Left forelimb (tissue), 1 donor: ENCODE measurements around the gene KCNN3.
A peak's percentile ranks its signal among the peaks of the same experiment; 100 is the strongest.
"Not testable (repeated sequence)": the region's sequence is repeated elsewhere in the genome, so short reads cannot be mapped to it uniquely, and the experiment has no call there.

Experiments
- DNase-seq: peaks from one replicate; pipeline ENCODE4 v3.0.0-alpha.2; 2018; ENCODE audit warnings: low spot score

The KCNN3 gene

DNA sequence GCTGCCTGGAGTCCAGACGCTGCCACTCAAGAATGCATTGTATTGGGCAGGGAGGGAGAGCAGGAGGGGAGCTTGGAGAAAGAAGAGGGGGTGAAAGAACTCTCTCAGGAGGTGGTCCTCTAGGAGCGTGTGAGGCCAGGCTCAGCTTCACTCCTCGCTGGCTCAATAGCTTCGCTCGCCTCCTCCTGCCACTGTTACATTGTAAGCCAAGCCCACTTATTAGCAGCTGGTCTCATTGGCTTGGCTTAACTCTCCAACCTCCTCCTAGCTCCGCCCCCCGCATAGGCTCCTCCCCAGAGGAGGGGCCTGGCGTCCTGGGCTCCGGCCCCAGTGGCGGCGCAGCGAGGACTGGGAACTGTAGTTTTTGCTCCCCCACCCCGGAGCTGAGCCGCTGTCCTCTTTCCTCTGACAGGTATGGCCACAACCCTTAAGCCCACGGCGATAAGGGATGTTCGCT, at the start of gene KCNN3:
Gene KCNN3, minus strand, starts transcription at position 167 of the 457 bp plus-strand sequence. CDS start 317 bp downstream, outside the sequence.
- DNase-seq, result peak; percentile 93

DNA sequence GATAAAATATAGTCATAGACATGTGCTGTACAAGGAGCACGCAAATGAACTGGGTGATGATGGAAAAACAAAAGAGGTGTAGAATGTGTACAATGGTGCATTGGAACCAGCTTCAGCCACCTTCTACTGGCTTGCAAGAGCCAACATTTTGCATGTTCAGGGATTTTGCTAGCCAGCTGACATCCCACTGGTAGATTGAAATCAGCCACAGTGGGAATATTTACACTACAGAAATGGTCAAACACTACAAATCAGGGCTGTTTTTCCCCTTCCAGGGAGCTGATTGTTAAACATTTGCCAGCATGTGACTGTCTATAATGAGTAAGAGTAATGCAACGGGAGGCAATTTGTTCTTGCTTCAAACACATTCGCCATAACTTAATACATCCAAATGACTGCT, 43.2 kb upstream of the KCNN3 start:
- no peak for DNase-seq

DNA sequence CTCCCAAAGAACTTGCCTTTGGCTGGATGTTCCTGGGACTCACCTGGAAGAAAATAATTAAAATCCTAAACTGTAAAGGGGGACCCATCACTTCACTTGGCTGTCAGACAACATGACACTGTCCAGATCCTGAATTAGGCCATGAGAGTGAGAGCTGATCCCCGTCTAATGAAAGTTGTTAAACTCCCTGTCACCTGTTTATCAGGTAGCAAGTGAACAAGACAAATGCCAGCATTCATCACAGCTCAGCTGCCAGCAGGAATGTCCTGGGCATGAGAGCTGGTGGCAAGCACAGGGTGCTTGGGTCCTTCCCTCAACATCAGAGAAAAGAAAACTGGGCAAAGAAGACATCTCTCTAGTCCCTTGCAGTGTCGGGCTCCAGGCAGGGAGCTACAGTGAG, 42.7 kb upstream of the KCNN3 start:
- DNase-seq, result no peak

DNA sequence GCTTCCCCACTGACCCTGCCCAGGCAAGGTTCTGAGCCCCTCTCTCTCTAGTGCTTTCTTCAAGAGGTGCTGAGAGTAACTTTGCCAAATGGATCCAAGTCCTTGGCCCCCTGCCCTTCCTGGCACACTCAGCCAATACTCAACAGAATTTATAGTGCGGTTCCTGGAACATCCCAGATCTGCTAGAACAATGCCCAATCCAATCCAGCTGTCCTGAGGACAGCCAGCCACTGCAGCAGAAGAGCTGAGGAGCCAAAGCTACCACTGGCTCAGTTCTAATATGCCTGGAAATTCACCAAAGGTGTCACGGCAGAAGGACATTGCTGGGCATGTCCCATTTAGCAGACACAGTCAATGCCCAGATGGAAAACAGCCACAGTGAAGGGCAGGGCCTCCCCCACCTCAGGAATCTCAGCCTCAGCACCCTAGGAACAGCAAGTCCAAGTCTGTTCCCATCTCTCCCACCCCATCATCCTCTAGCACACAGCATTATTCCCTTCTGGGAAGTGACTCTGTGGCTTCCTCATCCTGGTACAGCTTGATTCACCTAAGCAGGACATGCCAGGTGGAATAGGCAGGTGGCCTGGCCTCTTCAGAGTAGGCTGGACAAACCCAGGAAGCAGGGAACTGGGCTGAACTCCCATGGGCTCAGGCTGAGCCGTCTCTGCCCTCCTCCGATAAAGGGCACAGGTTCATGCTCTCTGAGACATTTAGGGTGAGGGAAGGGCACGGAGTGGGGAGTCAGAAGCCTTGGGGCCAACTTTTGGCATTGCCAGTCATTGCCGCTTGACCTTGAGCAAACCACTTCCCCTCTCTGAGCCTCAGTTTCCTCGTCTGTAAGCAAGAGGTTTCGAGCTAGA, 41.8 kb upstream of the KCNN3 start:
- no peak for DNase-seq

DNA sequence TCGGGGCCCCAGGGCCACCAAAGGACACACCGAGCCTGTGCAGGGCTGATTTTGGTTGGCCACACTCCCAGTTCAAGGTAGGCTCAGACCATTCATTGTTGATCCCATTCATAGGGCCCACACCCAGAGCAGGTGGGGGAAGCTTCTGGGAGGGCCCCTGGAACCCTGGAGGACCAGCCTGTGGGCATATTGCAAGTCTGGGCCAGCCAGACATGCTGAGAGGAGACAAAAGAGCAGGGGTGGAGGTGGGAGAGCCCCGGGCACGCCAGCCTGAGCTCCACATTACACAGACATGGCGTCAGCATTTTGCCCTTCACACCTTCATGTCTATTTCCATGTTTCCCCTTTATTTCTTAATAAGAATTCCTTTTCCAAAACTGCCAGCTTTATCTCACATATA, 40.8 kb upstream of the KCNN3 start:
- DNase-seq, result no peak

DNA sequence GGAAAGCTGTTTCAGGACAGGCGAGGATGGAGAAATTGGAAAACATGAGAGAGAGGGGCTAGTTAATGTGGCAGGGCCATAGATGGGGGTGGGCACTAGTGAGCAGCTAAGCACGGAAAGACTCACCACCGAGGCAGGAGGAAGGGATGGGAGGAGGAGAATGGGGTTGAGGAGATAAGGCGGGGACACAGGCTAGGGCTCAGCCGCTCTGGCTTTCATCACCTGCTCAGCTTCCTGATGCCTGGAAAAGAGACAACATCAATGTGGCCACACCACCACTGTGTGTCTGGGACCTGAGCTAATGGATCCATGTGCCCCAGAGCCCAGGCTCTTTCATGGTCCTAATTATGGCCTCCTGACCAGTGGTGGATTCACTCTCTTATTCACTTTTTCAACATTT, 38.9 kb upstream of the KCNN3 start:
- DNase-seq, result no peak

DNA sequence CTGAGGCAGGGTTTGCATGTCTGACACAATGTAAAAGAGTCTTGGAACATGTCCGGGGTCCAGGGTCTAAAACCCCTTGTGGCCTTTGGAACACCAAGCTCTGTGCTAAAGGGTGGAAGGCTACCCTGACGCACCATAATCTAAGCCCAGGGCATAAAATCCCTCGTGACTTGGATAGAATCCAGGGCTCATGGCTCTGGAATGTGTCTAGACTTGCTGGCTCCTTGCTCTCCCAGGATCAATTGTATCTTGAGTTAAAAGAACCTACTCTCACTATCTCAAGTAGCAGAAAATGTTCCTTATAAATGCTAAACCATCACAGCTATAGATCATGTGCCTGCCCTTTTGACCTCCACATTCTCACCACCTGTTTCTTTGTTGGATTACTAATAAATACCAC, 38.0 kb upstream of the KCNN3 start:
- DNase-seq, result not testable (repeated sequence)

DNA sequence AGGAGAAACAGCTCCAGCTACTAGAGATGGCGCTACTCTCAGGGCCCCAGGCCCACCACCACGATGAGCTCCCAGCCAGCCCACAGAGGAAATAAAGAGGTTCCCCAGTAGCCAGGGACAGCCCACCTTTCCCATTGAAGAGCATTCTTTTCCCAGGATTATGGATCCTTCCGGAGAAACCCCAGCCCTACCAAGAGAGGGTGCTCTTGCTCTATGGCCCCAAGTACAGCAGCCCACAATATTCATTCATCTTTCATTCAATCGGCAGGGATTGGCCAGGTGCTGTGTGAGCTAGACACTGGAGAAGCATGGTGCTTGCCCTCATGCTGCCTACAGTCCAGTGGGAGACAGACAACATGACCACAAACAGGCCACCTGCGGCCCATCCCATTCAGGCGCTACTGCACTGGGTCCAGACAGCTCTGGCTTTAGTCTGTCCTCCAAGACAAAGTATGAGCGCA, 36.6 kb upstream of the KCNN3 start:
- no peak for DNase-seq

DNA sequence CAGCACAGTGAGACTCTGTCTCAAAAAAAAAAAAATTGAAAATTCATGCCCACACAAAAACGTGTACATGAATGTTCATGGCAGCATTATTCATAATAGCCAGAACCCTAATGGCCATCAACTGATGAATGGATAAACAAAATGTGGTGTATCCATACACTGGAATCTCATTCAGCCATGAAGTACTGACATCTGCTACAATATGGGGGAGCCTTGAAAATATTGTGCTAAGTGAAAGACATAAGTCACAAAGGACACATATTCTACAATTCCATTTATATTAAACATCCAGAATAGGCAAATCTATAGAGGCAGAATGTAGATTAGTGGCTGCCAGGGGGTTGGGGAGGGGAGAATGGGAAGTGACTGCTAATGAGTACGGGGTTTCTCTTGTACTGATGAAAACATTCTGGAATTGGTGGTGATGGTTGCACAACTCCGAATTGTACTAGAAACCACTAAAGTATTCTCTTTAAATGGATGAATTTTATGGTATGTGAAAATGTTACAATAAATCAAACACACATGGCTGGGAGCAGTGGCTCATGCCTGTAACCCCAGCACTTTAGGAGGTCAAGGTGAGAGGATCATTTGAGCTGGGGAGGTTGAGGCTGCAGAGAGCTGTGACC, 33.0 kb upstream of the KCNN3 start:
- no peak for DNase-seq

DNA sequence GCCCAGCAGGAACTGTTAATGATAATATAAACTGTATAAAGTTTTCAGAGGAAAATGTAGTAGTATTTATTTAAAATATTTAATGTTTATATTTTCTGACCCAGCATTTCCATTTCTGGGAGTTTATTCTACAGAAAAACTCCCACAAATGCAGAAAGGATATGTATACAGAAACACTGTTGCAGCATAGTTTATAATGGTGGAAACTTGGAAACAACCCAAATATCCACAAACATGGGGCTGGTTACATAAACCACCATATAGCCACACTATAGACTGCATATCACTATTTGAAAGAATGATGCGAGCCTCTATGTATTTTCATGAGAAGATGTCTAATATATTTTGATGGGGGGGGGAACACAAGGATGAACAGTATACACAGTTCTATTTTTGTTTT, 31.5 kb upstream of the KCNN3 start:
- no peak for DNase-seq

DNA sequence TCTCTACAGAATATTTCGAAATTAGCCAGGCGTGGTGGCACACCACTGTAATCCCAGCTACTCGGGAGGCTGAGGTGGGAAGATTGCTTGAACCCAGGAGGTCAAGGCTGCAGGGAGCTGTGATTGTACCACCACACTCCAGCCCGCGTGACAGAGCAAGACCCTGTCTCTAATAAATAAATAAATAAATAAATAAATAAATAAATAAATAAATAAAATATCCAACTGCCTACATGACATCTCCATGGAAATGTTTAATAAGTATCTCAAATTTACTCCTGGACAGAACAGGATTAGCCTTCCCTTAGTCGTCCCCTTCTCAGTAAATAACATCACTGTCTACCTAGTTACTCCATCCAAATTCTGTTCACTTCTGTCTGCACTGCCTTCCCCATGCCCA, 29.0 kb upstream of the KCNN3 start:
- no peak for DNase-seq

DNA sequence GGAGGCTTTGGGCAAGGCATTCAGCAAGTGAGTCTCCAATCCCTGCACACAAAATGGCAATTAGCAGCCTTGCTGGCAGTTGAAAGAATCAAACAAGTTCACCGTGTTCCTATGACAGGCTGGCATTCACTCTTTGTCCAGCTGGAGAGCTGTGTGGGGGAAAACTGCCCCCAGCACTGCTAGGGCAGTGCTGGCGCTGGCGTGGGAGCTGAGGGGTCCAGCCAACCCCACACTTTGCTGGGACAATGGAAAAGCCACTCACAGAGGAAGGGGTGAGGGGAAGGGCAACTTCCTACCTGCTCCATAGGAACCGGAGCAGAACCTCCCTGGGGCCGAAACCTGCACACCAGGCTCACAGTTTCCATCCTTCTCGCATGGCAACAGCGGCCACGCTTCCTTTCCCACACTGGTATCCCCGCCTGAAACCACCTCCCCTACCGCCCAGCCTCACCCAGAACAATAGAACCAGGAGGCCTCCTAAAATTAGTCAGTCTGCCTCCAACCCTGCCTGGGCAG, 26.7 kb upstream of the KCNN3 start:
- no peak for DNase-seq

DNA sequence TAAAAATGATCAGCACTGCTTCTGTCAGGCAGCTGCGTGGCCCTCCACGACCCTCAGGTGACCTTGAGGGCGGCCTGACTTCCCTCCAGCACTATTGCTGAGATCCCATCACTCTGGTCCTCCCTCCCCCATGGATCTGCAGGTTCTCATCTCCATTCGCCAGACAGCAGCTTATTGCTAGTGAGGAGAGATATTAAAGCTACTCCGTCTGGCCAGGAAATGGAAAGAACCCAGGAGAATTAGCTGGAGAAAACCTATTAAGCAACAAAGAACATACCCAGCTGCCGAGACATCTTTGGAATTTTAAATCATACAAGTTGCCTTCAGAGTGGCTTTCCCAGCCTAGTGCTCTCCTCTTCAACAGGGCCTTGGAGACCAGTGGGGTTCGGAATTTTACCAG, 25.7 kb upstream of the KCNN3 start:
- DNase-seq, result no peak

DNA sequence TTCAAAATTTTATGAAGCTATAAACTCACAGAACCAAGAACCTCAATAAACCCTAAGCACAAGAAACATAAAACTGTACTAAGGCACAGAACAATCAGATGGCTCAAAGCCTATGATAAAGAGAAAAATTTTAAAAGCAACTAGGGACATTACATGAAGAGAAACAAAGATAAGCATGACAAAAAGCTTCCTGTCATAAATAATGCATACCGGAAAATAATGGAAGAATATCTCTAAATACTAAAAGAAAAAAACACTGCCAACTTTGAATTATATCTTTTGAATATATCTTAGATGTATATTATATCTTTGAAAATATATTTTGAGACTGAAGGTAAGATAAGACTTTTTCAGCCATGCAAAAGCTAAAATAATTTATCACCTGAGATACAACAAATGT, 21.4 kb upstream of the KCNN3 start:
- DNase-seq, result no peak

DNA sequence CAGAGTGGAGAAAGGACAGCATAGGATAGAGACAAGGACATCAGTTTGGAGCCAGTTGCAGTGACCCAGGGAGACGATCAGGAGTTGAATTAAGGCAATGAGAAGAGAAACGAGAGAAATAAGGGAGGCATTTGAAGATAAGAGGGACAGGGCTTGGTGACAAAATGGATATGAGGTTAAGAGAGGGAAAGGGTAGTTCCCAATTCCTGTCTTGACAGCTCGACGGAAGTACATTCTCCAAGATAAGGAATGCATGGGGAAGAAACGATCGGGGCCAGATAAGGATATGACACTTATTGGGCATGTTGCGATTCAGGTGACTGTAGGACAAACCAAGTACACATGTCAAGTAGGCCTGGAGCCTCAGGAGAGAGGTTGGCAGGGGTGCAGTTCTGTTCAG, 18.7 kb upstream of the KCNN3 start:
- peak; percentile 15 for DNase-seq

DNA sequence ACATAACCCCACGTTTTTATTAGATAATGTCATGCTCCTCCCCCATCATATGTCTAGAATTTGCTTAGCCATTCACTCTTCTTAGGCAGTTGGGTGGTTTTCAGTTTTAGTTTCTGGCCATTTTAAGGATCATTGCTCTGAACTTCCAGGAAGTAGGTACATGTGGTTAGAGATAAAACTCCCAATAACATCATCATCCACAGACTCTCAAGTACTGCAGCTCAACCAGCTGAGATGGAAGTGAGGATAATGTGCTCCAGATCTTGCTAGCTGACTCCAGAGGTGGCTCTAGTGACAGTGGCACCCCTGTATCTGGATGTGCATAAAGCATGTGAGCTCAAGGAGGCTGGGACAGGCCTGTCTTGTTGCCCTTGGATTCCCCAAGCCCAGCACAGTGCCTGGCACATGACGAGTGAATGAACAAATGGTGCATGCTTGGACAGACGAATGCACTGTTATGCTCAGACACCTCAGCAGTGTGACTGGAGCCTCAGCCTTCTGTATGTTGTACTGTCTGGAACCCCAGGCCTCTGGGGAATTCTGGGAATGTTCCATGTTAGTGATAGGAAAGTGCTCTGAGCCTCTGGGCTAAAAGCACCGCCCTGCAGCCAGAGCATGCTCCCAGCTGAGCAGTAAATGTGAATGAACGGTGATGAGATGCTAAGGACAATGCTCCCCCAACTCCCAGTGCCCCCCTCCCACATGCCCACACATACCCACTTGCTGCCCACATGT, 16.4 kb upstream of the KCNN3 start:
- peak; percentile 50 for DNase-seq

DNA sequence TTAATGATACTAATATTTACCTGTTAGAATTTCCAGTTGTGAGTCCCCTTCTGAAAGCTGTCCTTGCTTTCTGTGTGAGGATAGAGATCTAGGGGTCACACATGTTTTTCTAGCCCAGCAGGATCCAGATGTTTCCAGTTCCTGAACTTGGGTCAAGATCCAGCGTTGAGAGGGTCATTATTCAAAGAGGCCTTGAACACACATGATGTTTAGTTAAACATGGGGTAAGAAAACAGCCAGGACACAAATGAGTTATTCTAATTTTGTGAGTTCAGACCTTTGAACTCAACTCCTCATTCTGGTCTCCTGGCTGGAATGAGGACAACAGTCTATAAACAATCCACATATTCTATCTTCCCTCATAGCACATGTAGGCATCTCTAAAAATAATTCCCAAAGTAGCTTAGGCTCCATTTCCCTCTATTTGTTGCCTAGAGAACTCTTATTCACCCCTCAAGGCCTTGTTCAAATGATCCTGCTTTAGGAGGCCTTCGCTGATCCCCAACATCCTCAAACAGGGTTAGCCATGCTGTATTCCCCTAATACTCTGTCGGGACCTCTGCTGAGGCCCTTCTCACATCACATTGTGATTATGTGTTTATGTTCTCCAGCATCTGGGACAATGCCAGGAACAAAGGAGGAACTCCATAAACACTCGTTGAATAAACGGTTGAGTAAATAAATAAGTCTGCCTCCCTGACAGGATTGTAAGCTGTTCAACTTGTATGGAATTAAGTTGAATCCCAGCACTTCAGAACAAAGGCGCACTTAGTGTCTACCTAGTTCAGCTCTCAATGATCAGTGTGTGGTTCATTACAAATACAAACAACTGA, 15.0 kb upstream of the KCNN3 start:
- DNase-seq, result no peak

DNA sequence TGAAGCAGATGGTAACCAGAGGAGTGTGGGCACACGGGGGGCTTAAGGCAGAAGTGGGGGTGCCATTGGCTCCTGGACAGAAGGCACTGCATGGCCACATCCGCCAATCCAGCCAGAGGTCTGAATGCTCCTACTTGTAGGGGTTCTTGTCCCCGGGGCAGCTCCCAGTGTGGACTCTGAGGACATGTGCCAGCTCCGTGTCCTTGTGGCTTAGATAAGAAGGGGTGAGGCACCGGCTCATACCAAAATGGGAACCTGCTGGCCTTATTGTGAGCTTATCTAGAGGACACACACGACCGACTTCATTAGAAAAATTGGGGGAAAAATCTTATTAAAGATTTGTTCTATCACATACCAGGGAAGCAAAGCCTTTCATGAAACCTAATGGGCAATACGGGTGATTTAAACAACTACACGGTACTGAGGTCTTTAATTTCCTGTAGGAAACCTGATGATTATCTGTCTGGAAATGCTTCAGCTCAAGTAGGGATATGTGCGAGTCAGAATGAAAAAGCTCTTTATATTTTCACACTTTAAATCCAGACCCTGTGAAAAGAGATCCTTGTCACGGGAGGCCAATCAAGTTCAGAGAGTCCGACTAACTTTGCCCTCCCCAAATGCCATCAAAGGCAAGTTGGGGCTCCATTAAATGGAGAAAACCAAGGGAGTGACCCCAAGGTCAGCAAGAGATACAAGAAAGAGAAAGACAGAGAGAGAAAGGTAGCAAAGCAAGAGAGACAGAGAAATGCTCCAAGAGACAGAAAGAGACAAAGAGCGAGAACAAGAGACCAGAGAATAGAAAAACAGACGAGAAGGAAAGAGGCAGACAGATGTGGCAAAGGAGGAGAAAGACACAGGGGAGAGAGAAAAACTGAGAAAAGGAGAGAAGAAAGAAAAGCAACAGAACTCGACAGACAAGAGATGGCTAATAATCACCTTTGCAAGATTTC, 14.1 kb upstream of the KCNN3 start:
- DNase-seq, result no peak

DNA sequence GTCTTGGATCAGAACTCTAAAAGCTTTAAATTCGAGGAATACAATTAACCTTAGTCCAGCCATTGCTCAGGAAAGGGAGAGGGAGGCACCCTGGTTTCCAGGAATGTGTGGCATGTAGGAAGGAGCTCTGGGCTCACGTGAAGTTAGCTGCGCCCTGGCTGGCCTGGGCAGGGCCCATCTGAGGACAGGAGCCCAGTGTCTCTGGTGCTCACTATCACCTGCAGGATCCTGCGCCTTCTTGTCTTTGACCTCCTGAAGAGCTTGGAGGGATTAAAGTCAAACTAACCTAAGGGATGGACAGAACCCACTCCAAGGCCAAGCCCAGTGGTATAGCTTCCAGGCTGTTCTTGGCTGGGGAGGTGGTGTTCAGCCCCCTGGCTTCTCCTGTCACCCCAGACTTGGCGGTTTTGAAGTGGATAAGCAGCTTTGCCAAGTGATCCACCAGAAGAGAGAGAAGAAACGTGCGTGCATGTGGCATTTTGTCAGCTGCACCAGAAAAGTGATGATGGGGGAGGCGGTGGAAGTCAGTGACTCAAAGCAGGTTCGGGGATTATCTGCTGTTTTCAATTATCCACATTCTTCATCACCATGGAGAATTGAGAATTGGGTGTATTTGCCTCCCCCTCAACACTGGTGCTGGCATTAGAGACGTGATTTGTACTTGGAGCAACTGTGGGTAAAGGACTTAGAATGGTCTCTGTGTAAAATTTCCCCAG, 11.9 kb upstream of the KCNN3 start:
- DNase-seq, result no peak

DNA sequence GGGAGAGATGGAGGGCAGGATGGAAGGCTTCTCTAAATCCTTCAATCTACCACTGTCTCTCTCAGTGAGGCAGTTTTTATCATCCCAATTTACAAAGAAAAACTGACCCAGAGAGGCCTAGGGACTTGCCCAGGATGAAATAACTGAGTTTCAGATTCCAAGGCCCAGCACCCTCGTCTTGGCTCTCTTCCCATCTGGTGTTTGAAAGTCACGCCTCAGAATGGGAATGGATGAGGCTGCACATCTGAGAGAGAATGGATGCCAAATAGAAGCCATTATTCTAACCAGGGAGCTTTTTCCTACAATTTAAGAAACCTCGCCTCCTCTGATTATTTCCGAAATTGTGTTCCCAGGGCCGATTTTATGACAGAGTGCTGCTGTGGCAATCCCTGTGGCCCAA, 10.6 kb upstream of the KCNN3 start:
- no peak for DNase-seq
